HG02852 (cell line): ENCODE measurements around the gene ZFP64.
A peak's percentile ranks its signal among the peaks of the same experiment; 100 is the strongest.
"Not testable (repeated sequence)": the region's sequence is repeated elsewhere in the genome, so short reads cannot be mapped to it uniquely, and the experiment has no call there.

Experiments used
- ATAC-seq: cut with Tn5 transposase; IDR thresholded peaks from one replicate; pipeline ENCODE4 v1.9.1; 2021; ENCODE audit warnings: mild to moderate bottlenecking, moderate library complexity; ENCODE audit not compliant: unreplicated experiment

The ZFP64 gene

DNA sequence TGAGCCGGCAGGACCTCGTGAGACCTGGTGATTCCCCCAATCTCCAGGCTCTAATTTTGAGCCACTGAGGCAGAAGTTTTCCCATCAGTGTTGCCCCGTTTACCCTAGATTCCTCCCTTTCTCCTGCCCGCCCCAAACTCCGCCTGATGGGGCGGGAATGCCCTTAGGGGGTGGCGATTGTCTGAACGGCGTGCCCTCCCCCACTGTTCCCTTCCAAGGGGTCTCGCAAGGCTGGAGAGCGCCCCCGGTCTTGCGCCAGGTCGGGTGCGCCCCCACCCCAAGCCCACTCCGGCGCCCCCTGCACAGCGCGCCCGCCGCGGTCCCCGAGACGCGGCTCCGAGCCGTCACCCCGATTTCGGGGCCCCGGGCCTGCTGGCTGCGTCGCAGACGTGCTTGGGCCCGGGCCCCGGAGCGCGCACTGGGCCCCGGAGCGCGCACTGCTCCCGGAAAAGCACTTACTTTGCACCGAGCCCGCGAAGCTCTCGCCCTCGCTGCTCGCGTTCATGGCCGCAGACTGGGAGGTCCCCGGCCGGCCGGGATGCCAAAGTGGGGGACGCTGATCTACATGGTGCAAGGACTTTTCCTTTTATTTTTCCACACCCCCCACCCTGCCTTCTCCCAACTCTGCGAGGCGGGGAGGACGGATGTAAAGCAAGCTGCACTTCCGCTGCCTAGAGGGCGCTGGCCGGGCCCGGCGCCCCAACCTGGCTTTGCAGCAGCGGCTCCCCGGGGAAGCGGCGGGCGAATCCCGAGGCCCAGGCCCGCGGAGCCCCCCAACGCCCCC is at the start of gene ZFP64:
Gene ZFP64, minus strand, starts transcription at position 648 of the 784 bp plus-strand sequence. Its CDS starts 143 bp downstream, at position 505.
- peak; percentile 73 for ATAC-seq

GRCh38 chr20:52240802-52241201 is 49.2 kb upstream of the ZFP64 start:
- no peak for ATAC-seq

GRCh38 chr20:52239102-52239501 is 47.5 kb upstream of the ZFP64 start:
- no peak for ATAC-seq

DNA sequence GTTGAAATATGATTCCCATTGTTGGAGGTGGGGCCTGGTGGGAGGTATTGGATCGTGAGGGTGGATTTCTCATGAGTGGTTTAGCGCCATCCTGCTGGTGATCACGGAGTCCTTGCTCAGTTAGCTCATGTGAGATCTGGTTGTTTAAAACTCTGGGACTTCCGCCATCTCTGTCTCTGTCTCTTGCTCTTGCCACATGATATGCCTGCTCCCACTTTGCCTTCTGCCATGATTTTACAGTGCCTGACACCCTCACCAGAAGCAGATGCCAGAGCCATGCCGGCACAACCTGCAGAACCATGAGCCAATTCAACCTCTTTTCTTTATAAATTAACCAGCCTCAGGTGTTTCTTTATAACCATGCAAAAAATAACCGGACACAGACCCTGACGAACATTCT is 44.7 kb upstream of the ZFP64 start:
- no peak for ATAC-seq

- ATAC-seq: no peak
These were observed 43.5 kb upstream of the ZFP64 start for GRCh38 chr20:52235129-52235528.

GRCh38 chr20:52234302-52235045 is 42.9 kb upstream of the ZFP64 start:
- no peak for ATAC-seq

- ATAC-seq: no peak
These were observed 39.7 kb upstream of the ZFP64 start for GRCh38 chr20:52231230-52231746.

DNA sequence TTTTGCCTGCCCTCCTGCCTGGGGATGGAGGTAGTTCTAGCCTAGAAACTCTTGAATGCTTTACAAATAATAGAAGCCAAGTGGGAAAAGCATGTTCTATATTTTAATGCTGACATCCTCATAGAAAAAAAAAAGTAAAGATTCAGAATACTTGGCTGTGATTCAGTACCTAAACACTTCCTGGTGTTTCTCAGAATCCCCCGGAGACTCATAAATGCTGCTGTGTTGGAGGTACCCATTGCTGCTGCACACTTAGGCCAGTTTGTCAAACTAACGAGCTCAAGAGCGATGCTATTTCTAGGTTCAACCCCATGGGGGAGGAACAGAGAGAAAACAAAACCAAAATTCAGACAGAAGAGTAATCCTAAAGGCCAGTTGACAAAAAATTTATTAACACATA is 38.8 kb upstream of the ZFP64 start:
- ATAC-seq: no peak

- ATAC-seq: not testable (repeated sequence)
These were observed 37.8 kb upstream of the ZFP64 start for GRCh38 chr20:52229346-52229745.

GRCh38 chr20:52226370-52226769 is 34.8 kb upstream of the ZFP64 start:
- no peak for ATAC-seq

GRCh38 chr20:52224920-52225319 is 33.3 kb upstream of the ZFP64 start:
- ATAC-seq: no peak

DNA sequence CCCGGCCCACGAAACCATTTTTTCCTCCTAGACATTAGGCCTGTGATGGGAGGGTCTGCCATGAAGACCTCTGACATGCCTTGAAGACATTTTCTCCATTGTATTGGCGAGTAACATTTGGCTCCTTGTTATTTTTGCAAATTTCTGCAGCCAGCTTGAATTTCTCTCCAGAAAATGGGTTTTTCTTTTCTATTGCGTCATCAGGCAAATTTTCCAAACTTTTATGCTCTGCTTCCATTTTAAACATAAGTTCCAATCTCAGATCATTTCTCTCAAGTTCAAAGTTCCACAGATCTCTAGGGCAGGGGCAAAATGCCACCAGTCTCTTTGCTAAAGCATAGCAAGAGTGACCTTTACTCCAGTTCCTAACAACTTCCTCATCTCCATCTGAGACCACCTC is 29.8 kb upstream of the ZFP64 start:
- not testable (repeated sequence) for ATAC-seq

DNA sequence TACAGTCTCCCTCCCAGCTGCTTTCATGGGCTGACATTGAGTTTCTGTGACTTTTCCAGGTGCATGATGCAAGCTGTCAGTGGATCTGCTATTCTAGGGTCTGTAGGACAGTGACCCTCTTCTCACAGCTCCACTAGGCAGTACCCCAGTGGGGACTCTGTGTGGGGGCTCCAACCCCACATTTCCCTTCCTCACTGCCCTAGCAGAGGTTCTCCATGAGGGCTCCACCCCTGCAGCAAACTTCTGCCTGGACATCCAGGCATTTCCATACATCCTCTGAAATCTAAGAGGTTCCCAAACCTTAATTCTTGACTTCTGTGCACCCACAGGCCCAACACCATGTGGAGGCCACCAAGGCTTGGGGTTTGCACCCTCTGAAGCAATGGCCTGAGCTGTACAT is 29.3 kb upstream of the ZFP64 start:
- not testable (repeated sequence) for ATAC-seq

GRCh38 chr20:52219441-52219840 is 27.9 kb upstream of the ZFP64 start:
- no peak for ATAC-seq

DNA sequence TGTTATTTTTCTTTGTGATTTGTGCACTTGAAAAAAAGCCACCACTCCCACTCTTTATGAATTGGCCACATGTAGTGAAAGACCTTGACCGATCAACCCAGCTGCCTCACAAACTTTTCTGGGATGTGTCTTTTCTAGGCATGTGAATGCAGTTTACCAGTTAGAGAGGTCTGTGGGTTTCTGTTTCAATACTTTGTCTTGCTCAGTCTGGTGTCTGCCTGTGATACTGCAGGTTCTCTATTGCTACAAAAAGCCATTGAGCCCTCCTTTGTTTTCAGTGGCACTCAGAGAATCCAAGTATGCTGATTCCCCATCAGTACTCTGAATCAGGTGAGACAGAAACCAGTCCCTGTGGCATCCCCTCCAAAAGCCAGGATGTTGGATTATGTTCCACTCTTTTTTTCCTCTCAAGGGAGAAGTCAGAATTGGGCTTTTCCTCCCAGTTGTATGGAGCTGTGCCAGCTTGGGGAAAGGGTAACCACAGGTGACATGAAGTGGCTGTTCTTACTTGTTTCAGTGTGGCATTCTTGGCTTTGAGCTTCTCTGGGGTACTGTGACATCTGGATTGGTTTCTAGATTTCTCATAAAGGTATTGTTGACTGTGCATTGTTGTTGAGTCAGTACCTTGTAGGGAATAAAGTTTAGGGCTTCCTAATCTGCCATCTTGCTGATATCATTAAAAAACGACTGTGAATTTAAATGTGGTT is 26.3 kb upstream of the ZFP64 start:
- no peak for ATAC-seq

- no peak for ATAC-seq
These were observed 22.4 kb upstream of the ZFP64 start for GRCh38 chr20:52213995-52214394.

DNA sequence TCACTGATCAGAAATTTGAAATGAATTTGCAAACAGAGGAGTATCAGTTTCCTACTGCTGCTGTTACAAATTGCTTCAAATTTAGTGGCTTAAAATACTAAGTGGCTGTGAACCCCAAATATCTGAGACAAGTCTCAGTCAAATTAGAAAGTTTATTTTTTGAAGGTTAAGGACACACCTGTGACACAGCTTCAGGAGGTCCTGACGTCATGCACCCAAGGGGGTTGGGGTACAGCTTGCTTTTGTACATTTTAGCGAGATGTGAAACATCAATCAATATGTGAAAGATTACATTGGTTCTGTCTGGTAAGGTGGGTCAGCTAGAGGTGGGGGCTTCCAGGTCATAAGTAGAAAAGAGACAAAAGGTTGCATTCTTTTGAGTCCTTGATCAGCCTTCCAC is 21.4 kb upstream of the ZFP64 start:
- no peak for ATAC-seq

GRCh38 chr20:52210037-52210990 is 18.7 kb upstream of the ZFP64 start:
- no peak for ATAC-seq

GRCh38 chr20:52209154-52209571 is 17.6 kb upstream of the ZFP64 start:
- no peak for ATAC-seq
